SK-N-SH treated with all-trans-retinoic acid at 6 μM for 48 hours (cell line): ENCODE results near the gene EML4.

Experiments used
- ARNTL ChIP-seq: fragments of 450-650 bp; formaldehyde crosslinking; IDR thresholded peaks from 2 replicates; pipeline ENCODE4 v1.5.0; 2020; ENCODE audit warnings: low read depth, mild to moderate bottlenecking, moderate library complexity, borderline replicate concordance
- CSDC2 ChIP-seq: fragments of 250-450 bp; sonication (Bioruptor Pico); IDR thresholded peaks from 2 replicates; pipeline ENCODE4 v1.5.0; 2020; ENCODE audit warnings: mild to moderate bottlenecking, moderate library complexity
- GLIS3 ChIP-seq: fragments of 250-450 bp; sonication (Bioruptor Pico); IDR thresholded peaks from 2 replicates; pipeline ENCODE4 v1.5.0; 2020; ENCODE audit warnings: mild to moderate bottlenecking, moderate library complexity
- PPARA ChIP-seq: fragments of 250-450 bp; sonication (Bioruptor Pico); IDR thresholded peaks from 2 replicates; pipeline ENCODE4 v1.5.0; 2020; ENCODE audit warnings: mild to moderate bottlenecking, borderline replicate concordance
- RARB ChIP-seq: fragments of 250-450 bp; sonication (Bioruptor Pico); IDR thresholded peaks from 2 replicates; pipeline ENCODE4 v1.8.0; 2021; ENCODE audit warnings: mild to moderate bottlenecking, moderate library complexity
- SNAI2 ChIP-seq: fragments of 250-450 bp; sonication (Bioruptor Pico); IDR thresholded peaks from 2 replicates; pipeline ENCODE4 v1.5.0; 2020; ENCODE audit warnings: mild to moderate bottlenecking, moderate library complexity
- TOX ChIP-seq: fragments of 250-450 bp; sonication (Bioruptor Pico); IDR thresholded peaks from 2 replicates; pipeline ENCODE4 v1.8.0; 2021; ENCODE audit warnings: mild to moderate bottlenecking, moderate library complexity, borderline replicate concordance
- TSHZ2 ChIP-seq: fragments of 250-450 bp; sonication (Bioruptor Pico); IDR thresholded peaks from 2 replicates; pipeline ENCODE4 v1.5.0; 2020; ENCODE audit warnings: mild to moderate bottlenecking, moderate library complexity
- ZFP30 ChIP-seq: fragments of 450-650 bp; formaldehyde crosslinking; IDR thresholded peaks from 2 replicates; pipeline ENCODE4 v1.5.0; 2022; ENCODE audit warnings: mild to moderate bottlenecking, moderate library complexity
- ZNF70 ChIP-seq: fragments of 450-650 bp; formaldehyde crosslinking; IDR thresholded peaks from 2 replicates; pipeline ENCODE4 v1.5.0; 2020; ENCODE audit warnings: mild to moderate bottlenecking, moderate library complexity
- TF ChIP-seq, protein P1 (sequence below): fragments of 250-450 bp; sonication (Bioruptor Pico); IDR thresholded peaks from 2 replicates; pipeline ENCODE4 v1.5.1; 2020; ENCODE audit warnings: low read depth, mild to moderate bottlenecking, moderate library complexity
- TF ChIP-seq, protein P2 (sequence below): fragments of 250-450 bp; sonication (Bioruptor Pico); IDR thresholded peaks from 2 replicates; pipeline ENCODE4 v1.8.0; 2020; ENCODE audit warnings: mild to moderate bottlenecking, moderate library complexity, borderline replicate concordance

DNA sequence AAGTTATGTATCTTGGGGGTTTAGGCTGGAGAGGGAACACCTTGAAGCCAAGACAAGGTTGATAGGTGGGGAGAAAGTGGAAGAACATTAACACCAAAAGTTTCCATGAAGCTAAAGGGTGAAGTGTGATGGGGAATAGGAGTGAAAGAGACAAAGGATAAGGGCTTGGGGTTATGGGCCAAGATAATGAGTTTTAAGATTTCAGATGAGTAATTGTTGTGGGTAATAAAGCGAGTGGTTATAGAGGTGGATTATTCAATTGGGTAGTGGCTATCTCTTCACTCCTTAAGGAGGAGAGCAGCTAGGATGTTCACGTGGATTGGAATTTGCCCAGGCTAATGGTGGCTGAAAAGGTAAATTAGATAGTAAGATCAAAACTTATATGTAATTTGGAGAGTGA is 29.8 kb downstream of the EML4 start:
- TF ChIP-seq CSDC2: no peak
- TF ChIP-seq ZNF70 (CRISPR knock-in tag): no peak
- TF ChIP-seq ARNTL (CRISPR knock-in tag): no peak
- TF ChIP-seq, protein P1, sequence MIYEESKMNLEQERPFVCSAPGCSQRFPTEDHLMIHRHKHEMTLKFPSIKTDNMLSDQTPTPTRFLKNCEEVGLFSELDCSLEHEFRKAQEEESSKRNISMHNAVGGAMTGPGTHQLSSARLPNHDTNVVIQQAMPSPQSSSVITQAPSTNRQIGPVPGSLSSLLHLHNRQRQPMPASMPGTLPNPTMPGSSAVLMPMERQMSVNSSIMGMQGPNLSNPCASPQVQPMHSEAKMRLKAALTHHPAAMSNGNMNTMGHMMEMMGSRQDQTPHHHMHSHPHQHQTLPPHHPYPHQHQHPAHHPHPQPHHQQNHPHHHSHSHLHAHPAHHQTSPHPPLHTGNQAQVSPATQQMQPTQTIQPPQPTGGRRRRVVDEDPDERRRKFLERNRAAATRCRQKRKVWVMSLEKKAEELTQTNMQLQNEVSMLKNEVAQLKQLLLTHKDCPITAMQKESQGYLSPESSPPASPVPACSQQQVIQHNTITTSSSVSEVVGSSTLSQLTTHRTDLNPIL: no peak
- no peak for TF ChIP-seq PPARA (CRISPR knock-in tag)
- TF ChIP-seq ZFP30 (CRISPR knock-in tag): no peak
- TF ChIP-seq SNAI2: no peak
- TF ChIP-seq, protein P2, sequence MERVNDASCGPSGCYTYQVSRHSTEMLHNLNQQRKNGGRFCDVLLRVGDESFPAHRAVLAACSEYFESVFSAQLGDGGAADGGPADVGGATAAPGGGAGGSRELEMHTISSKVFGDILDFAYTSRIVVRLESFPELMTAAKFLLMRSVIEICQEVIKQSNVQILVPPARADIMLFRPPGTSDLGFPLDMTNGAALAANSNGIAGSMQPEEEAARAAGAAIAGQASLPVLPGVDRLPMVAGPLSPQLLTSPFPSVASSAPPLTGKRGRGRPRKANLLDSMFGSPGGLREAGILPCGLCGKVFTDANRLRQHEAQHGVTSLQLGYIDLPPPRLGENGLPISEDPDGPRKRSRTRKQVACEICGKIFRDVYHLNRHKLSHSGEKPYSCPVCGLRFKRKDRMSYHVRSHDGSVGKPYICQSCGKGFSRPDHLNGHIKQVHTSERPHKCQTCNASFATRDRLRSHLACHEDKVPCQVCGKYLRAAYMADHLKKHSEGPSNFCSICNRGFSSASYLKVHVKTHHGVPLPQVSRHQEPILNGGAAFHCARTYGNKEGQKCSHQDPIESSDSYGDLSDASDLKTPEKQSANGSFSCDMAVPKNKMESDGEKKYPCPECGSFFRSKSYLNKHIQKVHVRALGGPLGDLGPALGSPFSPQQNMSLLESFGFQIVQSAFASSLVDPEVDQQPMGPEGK (CRISPR knock-in tag): no peak
- no peak for TF ChIP-seq RARB
- TF ChIP-seq TOX (CRISPR knock-in tag): no peak
- TF ChIP-seq TSHZ2 (CRISPR knock-in tag): no peak
- no peak for TF ChIP-seq GLIS3 (CRISPR knock-in tag)
